Tibial nerve (tissue), 4 donors: ENCODE measurements around the gene RPL41. TPM values are rescaled to one million over a fixed set of nuclear protein-coding genes. Genes with fewer than 3 reads are reported as not detected.

Source experiments
- DNase-seq, 2 donors: peaks; one replicate each; pipeline ENCODE4 v3.0.0-alpha.2; 2019; ENCODE audit warnings: low spot score in 2 of 2
- H3K27ac ChIP-seq, 4 donors: fragments of 200-600 bp; sonication (generic) in 3 of 4; one replicate each; pipeline ENCODE4 v1.5.1; 2017 to 2019; ENCODE audit warnings: mild to moderate bottlenecking in 1 of 4
- H3K27me3 ChIP-seq, 2 donors: fragments of 200-600 bp; sonication (generic) in 1 of 2; one replicate each; pipeline versions ENCODE4 v1.5.1 to v1.6.0; 2017 to 2019
- H3K36me3 ChIP-seq, 3 donors: fragments of 200-600 bp; sonication (generic); one replicate each; pipeline ENCODE4 v1.5.1; 2018 to 2019
- H3K4me1 ChIP-seq, 4 donors: fragments of 200-600 bp; sonication (generic) in 3 of 4; one replicate each; pipeline ENCODE4 v1.5.1; 2017 to 2019
- H3K4me3 ChIP-seq, 4 donors: fragments of 200-600 bp; sonication (generic) in 3 of 4; one replicate each; pipeline ENCODE4 v1.5.1; 2017 to 2019; ENCODE audit warnings: mild to moderate bottlenecking in 1 of 4, moderate library complexity in 1 of 4
- H3K9me3 ChIP-seq, 4 donors: fragments of 200-600 bp; sonication (generic) in 3 of 4; one replicate each; pipeline ENCODE4 v1.5.1; 2017 to 2019
- EP300 ChIP-seq, 2 donors: sonication (generic); formaldehyde crosslinking; IDR thresholded peaks; one replicate each; pipeline ENCODE4 v1.6.1; 2017; ENCODE audit warnings: antibody characterized with exemption in 2 of 2, mild to moderate bottlenecking in 1 of 2
- POLR2A ChIP-seq, 2 donors: fragments of 450-650 bp; IDR thresholded peaks; one replicate each; pipeline ENCODE4 v1.6.1; 2017; ENCODE audit warnings: antibody characterized with exemption in 2 of 2, mild to moderate bottlenecking in 2 of 2, moderate library complexity in 2 of 2
- WGBS, 2 donors: methylation state at CpG; one replicate each; pipeline ENCODE4 v1.1.5; 2018; 5-methylcytosine and 5-hydroxymethylcytosine counted together
- total RNA-seq, 4 donors: library from RNA; depleted of rRNA; stranded (reverse); fragments of >200 nt; gene quantifications; one replicate each; pipeline ENCODE4 v1.1.0, GENCODE V29; 2016
- TF ChIP-seq, protein P1 (sequence below), 5 experiments: fragments of 200-600 bp in 3 of 5; fragments of 450-650 bp in 2 of 5; sonication (generic) in 3 of 5; IDR thresholded peaks; one replicate each; pipeline ENCODE4 v1.5.1; 2016 to 2019; ENCODE audit warnings: antibody characterized with exemption in 5 of 5, mild to moderate bottlenecking in 3 of 5, moderate library complexity in 2 of 5

The RPL41 gene
- total RNA-seq, 4 donors from 2014 or later: 2,638 to 4,802 (median 2,805) TPM

DNA sequence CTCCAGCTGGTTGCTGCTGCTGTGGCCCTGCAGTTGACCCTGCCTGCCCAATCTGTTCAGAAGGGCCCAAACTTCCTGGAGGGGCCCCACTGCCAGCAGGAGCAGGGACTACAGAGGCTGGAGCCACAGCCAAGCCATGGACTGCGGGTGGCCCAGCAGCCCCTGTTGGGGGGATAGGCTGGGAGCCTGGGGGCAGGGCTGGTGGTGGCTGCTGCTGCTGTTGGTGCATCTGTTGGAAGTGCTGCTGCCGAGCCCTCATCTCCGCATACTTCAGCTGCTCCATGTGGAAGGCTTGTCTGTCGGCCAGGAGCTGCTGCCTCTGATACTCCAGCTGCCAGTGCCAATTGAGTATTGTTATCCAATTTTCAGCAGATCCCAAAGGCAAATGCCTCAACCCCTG lies 48.9 kb downstream of the RPL41 start:
- Histone ChIP-seq H3K27me3 (no peaks in the 10 kb centered on the region), H3K9me3 (no peaks in the 10 kb centered on the region), H3K27ac (no peak overlapping the region), H3K36me3 (peaks cover 0 to 100% (median 32%) of the 10 kb centered on the region in 3 donors), H3K4me1 (peaks cover 0 to 21% (median 15%) of the 10 kb centered on the region in 4 donors), H3K4me3 (no peak overlapping the region)
- no peak for DNase-seq
- TF ChIP-seq POLR2A (IDR thresholded peaks at IDR 0.05) (no peak), EP300 (IDR thresholded peaks at IDR 0.05) (no peak)
- TF ChIP-seq, protein P1, sequence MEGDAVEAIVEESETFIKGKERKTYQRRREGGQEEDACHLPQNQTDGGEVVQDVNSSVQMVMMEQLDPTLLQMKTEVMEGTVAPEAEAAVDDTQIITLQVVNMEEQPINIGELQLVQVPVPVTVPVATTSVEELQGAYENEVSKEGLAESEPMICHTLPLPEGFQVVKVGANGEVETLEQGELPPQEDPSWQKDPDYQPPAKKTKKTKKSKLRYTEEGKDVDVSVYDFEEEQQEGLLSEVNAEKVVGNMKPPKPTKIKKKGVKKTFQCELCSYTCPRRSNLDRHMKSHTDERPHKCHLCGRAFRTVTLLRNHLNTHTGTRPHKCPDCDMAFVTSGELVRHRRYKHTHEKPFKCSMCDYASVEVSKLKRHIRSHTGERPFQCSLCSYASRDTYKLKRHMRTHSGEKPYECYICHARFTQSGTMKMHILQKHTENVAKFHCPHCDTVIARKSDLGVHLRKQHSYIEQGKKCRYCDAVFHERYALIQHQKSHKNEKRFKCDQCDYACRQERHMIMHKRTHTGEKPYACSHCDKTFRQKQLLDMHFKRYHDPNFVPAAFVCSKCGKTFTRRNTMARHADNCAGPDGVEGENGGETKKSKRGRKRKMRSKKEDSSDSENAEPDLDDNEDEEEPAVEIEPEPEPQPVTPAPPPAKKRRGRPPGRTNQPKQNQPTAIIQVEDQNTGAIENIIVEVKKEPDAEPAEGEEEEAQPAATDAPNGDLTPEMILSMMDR (IDR thresholded peaks at IDR 0.05): no peak
- 29 to 52% methylated on average over 3 to 4 of the region's 4 CpGs for WGBS, 2 donors

Other genes with a start within 250 kb of the RPL41 start
- 10 to 100 TPM; 25.3 to 53.4 (median 39.9) TPM for gene PYM1, start 188.7 kb upstream of the RPL41 start, total RNA-seq
- gene DGKA, start 185.5 kb upstream of the RPL41 start, total RNA-seq: 100 to 1,000 TPM in 1 of 4 donors, 10 to 100 TPM in 3; 24.9 to 544 (median 34.3) TPM
- 1 to 10 TPM in 1 of 4 donors, under 1 TPM in 1, not detected in 2; 0.87 to 1.6 TPM for gene PMEL, start 150.6 kb upstream of the RPL41 start, total RNA-seq
- gene CDK2, start 149.8 kb upstream of the RPL41 start, total RNA-seq: 10 to 100 TPM; 10.3 to 22.2 (median 13.8) TPM
- gene RAB5B, start 142.6 kb upstream of the RPL41 start, total RNA-seq: 100 to 1,000 TPM in 1 of 4 donors, 10 to 100 TPM in 3; 71.7 to 111 (median 83.0) TPM
- gene SUOX, start 119.4 kb upstream of the RPL41 start, total RNA-seq: 10 to 100 TPM; 20.4 to 39.1 (median 28.1) TPM
- 1 to 10 TPM; 3.8 to 9.6 (median 6.4) TPM for gene IKZF4, start 95.6 kb upstream of the RPL41 start, total RNA-seq
- gene RPS26, start 74.7 kb upstream of the RPL41 start, total RNA-seq: 1,000 to 10,000 TPM in 2 of 4 donors, 100 to 1,000 TPM in 2; 308 to 1,324 (median 859) TPM
- 100 to 1,000 TPM in 2 of 4 donors, 10 to 100 TPM in 2; 90.6 to 165 (median 99.8) TPM for gene ERBB3, start 36.5 kb upstream of the RPL41 start, total RNA-seq
- gene PA2G4, start 12.1 kb upstream of the RPL41 start, total RNA-seq: 100 to 1,000 TPM in 1 of 4 donors, 10 to 100 TPM in 3; 79.6 to 104 (median 93.5) TPM
- 1 to 10 TPM; 2.9 to 5.1 (median 4.8) TPM for gene ZC3H10, start 1.6 kb downstream of the RPL41 start, total RNA-seq
- 100 to 1,000 TPM in 3 of 4 donors, 10 to 100 TPM in 1; 91.2 to 235 (median 210) TPM for gene ESYT1, start 11.6 kb downstream of the RPL41 start, total RNA-seq
- gene MYL6B, start 36.0 kb downstream of the RPL41 start, total RNA-seq: 10 to 100 TPM; 43.5 to 80.4 (median 59.1) TPM
- 1,000 to 10,000 TPM; 1,194 to 1,879 (median 1,515) TPM for gene MYL6, start 41.7 kb downstream of the RPL41 start, total RNA-seq
- gene SMARCC2, start 72.8 kb downstream of the RPL41 start, total RNA-seq: 100 to 1,000 TPM; 104 to 139 (median 117) TPM
- 10 to 100 TPM; 50.0 to 81.6 (median 62.0) TPM for gene RNF41, start 105.3 kb downstream of the RPL41 start, total RNA-seq
- gene NABP2, start 107.7 kb downstream of the RPL41 start, total RNA-seq: 10 to 100 TPM; 15.1 to 41.7 (median 24.6) TPM
- 1 to 10 TPM in 1 of 4 donors, not detected in 3; 1.5 TPM for gene SLC39A5, start 113.4 kb downstream of the RPL41 start, total RNA-seq
- gene ANKRD52, start 141.8 kb downstream of the RPL41 start, total RNA-seq: 10 to 100 TPM; 14.6 to 42.4 (median 23.9) TPM
- gene COQ10A, start 150.3 kb downstream of the RPL41 start, total RNA-seq: 10 to 100 TPM; 14.0 to 26.1 (median 22.8) TPM
- gene CS, start 183.7 kb downstream of the RPL41 start, total RNA-seq: 100 to 1,000 TPM in 1 of 4 donors, 10 to 100 TPM in 3; 63.7 to 112 (median 84.2) TPM
- 100 to 1,000 TPM in 2 of 4 donors, 10 to 100 TPM in 2; 94.9 to 141 (median 109) TPM for gene CNPY2, start 199.4 kb downstream of the RPL41 start, total RNA-seq
- 10 to 100 TPM; 50.1 to 69.8 (median 63.5) TPM for gene PAN2, start 217.4 kb downstream of the RPL41 start, total RNA-seq
- gene IL23A, start 222.3 kb downstream of the RPL41 start, total RNA-seq: not detected
- gene STAT2, start 243.5 kb downstream of the RPL41 start, total RNA-seq: 100 to 1,000 TPM; 163 to 296 (median 239) TPM
- gene APOF, start 246.2 kb downstream of the RPL41 start, total RNA-seq: not detected